ENCODE results near the gene TEDC1.

TEDC1 gene

DNA sequence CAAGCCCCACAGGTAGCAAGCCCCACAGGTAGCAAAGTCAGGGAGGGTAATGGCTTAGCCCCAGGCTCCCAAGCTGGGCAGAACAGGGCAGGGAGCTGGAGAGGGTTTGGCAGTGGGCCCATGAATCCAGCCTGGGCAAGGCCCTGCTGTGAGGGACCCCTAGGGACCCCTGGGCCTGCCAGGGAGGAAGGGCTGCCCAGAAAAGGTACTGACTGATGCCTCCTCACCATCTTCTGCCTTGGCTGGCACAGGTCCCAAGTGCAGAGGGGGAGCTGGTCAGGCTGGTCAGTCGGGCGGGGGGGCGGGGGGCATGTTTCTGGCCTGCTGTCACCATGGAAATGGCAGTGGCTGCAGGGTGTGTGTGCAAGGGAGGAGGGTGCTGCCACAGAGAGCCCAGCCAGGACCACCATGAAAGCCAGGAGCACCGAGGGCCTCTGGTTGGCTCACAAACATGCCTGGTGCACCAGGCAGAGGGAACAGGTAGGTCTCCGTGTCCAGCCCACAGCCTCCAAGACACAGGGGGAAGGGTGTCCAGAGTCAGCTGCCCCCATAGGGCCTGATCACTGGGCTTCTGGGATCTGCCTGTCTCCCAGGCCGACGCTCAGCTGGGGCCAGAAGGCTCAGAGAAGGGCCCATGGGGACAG is 17.9 kb upstream of the TEDC1 start:
- no peak for DNase-seq (ENCODE audit: low read depth in 2 of 2, low spot score in 1 of 2)

- DNase-seq (ENCODE audit: low read depth in 2 of 2, low spot score in 1 of 2), result peak in 1 of 2 donors; percentile 53
Observed at GRCh38 chr14:105473677-105474482, 17.2 kb upstream of the TEDC1 start.

DNA sequence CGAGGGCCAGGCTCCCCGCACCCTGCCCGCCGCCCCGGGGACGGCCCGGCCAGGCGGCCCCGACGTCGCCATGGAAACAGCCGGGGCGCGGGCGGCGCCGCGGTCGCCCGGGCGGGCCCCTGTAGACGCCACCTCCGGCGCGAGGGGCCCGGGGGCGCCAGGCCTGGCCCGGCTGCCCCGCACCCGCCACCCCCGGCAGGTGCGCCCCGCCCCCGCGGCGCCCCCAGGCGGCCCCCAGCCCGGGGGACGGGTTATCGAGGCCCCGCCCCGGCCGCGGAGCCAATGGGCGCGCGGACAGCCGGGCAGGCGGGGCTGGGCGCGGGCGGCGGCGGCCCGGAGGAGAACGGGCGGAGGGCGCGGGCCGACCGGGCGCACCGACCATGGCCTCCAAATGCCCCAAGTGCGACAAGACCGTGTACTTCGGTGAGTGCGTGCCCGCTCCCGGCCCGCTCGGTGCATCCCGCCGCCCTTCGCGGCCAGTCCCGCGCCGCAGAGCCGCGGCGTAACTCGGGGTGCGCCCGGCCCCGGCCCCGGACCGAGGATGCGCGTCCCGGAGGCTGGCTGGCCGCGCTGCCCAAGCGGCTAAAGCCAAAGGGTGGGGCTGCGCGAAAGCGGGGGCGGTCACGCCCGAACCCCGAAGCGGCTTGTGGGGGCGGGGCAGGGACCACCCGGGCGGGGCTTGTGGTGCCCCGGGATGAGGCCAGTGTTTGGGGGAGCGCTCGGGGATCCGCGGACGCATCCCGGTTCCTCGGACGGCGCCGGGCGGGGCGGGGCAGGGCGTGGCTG is 16.4 kb upstream of the TEDC1 start, which contains the start of gene CRIP2:
Gene CRIP2, plus strand, starts transcription at position 339 of the 786 bp plus-strand sequence. Its CDS starts 42 bp downstream, at position 381.
- DNase-seq (ENCODE audit: low read depth in 2 of 2, low spot score in 1 of 2), result no peak

- no peak for DNase-seq (ENCODE audit: low read depth in 2 of 2, low spot score in 1 of 2)
Observed at GRCh38 chr14:105475269-105476096, 15.6 kb upstream of the TEDC1 start.

DNA sequence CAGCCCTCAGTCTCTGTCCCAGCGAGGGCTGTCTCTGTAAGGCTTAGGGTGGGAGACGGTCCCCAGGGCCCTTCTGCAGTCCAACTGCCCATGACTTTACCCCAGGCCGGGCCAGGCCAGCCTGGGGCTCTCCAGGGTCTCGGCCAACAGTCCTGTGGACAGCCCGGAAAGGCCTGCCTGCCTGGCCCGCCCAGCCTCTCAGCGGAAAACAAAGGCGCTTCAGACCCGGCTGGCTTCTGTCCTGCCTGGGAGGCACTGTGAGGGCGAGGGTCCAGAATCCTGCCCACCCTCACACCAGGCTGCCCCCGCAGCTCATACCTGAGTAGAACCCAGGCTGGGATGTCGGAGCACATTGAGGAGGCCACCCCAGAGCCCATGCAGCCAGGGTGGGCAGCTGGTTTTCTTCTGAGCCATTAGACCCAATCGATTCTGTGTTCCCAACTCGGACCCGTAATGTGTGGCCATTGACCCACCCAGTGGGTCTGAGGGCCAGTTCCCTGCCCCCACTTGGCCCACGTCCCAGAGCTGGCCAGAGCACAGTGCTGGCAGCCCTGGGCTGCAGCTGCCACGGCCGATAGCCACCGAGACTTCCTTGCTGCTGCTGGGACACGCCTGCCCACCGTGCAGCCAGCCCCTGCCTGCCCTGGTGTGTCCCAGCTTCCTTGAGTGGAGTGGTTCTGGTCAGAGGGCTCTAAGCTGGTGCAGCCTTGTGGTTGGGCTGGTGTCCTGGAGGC is 14.8 kb upstream of the TEDC1 start:
- DNase-seq (ENCODE audit: low read depth in 2 of 2, low spot score in 1 of 2), result no peak

DNA sequence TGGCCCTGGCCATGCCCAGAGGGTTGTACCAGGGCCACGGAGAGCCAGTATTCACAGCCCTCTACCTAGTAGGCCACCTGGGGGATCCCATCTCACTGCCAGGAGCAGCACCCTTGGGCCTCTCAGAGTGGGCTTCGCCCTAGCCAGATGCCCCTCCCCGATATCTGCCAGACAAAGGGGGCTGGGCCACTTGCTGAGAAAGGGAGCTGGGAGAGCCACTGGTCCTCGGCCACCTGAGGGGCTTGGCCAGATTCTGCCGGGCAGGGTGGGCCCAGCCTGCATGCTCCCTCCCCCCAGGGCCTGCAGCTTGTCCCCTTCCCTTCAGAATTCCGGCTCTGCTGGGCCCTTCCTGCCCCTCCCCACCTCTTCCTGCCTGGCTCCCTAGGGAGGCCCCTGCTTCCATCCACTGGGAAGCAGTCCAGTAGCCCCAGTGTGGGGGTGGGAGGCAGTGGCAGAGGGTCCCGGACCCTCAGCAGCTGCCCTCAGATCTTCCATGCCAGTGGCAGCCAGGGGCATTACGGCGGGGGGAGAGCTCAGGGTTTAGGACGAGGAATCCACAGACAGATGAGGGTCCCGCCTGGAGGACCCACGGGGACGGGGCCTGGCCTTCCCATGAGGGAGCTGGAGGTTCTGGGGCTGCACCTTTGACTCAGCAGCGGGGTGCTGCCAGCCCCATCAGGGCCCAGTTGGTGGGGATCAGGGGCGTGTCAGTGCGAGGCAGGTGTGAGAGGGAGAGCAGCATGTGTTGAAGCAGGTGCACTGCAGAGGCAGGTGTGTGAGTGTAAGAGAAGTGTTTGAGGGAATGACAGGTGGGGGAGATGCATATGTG is 14.0 kb upstream of the TEDC1 start:
- no peak for DNase-seq (ENCODE audit: low read depth in 2 of 2, low spot score in 1 of 2)

DNA sequence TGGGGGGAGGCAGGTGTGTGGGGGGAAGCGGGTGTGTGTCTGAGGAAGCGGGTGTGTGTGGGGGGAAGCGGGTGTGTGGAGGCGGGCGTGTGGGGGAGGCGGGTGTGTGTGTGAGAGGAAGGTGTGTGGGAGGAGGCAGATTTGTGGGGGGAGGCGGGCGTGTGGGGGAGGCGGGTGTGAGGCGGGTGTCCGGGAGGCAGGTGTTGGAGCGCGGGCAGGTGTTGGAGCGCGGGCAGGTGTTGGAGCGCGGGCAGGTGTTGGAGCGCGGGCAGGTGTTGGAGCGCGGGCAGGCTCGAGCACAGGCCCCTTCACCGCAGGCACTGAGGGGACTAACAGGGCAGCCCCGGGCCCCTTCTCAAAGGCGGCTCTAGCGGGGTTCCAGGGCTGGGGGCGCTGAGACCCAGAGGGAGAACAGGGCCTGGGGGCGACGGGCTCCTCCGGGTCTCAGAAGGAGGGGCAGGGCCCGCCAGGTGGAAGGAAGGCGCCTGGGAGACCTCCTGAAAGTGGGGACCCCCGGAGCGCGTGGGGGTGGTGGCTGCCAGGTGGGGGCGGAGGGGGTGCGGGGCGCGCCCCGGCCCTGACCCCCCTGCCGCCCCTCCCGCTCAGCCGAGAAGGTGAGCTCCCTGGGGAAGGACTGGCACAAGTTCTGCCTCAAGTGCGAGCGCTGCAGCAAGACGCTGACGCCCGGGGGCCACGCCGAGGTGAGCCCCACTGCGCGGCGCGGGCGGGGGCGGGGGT is 13.2 kb upstream of the TEDC1 start:
- peak in 1 of 2 donors; percentile 60 for DNase-seq (ENCODE audit: low read depth in 2 of 2, low spot score in 1 of 2)

GRCh38 chr14:105478398-105479251 is 12.4 kb upstream of the TEDC1 start:
- no peak for DNase-seq (ENCODE audit: low read depth in 2 of 2, low spot score in 1 of 2)

- no peak for DNase-seq (ENCODE audit: low read depth in 2 of 2, low spot score in 1 of 2)
Observed at GRCh38 chr14:105479431-105480158, 11.5 kb upstream of the TEDC1 start.

DNA sequence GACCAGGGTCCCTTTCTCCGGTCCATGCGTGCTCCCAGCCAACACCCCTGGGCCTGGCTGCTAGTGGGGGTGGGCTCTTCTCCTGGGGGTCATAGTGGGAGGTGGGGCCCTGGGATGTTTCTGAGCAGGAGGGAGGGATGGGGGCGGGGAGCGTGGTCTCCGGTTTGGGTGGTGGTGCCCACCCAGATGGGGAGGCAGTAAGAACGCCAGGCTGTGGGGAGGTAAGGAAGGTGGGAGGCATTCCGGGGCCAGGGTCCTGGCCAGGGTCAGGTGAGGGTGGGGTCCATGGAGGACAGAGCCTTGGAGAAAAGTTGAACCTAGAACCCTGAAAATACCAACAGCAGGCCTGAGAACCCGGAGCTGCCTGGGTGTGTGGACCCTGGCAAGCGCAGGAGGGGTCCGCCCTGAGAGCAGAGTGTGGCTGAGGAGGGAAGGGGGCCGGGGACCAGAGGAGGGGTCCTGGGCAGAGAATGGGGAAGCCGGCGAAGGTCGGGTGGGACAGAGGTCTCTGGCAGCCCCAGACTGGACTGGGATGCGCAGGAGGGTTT is 10.8 kb upstream of the TEDC1 start:
- DNase-seq (ENCODE audit: low read depth in 2 of 2, low spot score in 1 of 2), result no peak

GRCh38 chr14:105480807-105481801 is 9.9 kb upstream of the TEDC1 start:
- DNase-seq (ENCODE audit: low read depth in 2 of 2, low spot score in 1 of 2), result peak; percentile 80 to 81

DNA sequence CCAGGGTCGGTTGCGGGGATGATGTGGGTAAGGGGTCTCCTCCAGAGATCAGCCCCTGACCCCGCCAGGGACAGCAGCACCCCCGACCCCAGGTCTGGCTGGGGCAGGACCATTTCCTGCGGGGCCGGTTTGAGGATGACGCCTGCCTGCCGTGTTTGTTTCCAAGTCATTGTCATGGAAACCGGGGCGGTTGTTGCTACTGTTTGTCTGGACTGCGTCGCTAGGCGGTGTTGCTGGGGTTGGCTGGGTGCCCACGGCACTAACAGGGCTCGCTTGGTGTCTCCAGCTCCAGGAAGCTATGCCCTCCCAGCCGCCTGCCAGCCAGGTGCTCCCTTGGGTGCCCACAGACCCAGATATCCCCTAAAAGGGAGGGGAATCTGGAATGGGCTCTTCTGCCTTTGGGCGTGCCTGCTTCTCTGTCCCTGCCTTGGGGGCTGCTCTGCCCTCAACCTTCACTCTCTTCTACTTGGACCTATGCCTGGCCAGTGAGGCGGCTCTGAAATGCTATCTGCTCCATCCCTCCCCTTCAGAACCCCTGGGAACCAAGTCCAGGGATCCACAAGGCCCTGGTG is 9.1 kb upstream of the TEDC1 start:
- DNase-seq (ENCODE audit: low read depth in 2 of 2, low spot score in 1 of 2), result peak; percentile 88 to 91

- DNase-seq (ENCODE audit: low read depth in 2 of 2, low spot score in 1 of 2), result no peak
Observed at GRCh38 chr14:105482486-105483110, 8.4 kb upstream of the TEDC1 start.

- DNase-seq (ENCODE audit: low read depth in 2 of 2, low spot score in 1 of 2), result no peak
Observed at GRCh38 chr14:105483300-105484068, 7.6 kb upstream of the TEDC1 start.

All from stimulated activated CD8-positive, alpha-beta memory T cell treated with anti-CD3 and anti-CD28 coated beads, Interleukin-4, amount 100 ng/mL, for 1 hour (primary cell).